Measurements from ENCODE around the gene HTATIP2. TPM values are rescaled to one million over a fixed set of nuclear protein-coding genes. Genes with fewer than 3 reads are reported as not detected.

HTATIP2 gene
- total RNA-seq, 1 experiment from 2014 or later: 43.4 TPM

- RAD21 ChIA-PET (ENCODE audit: low non-redundant PET in 1 of 2, low total read pairs in 2 of 2, uncharacterized antibody in 2 of 2, unreplicated experiment in 2 of 2): no interaction called here
- no peak overlapping the region for H3K4me3 ChIP-seq (replicated peaks in 1 of 2; ENCODE audit: low read depth in 1 of 2, low read length in 2 of 2)
- peaks cover 0 to 2% of the 10 kb centered on the region in 2 experiments; a peak in 1 of 4 replicates for H3K36me3 ChIP-seq (ENCODE audit: control insufficient read depth in 1 of 2, insufficient read depth in 2 of 2, low read length in 2 of 2)
- POLR2A ChIA-PET: interaction anchor here (1.3 kb wide), 1 partner anchor 9 kb away, joined by 3 read pairs; no protein-coding TSS in a partner anchor
- no peak overlapping the region for H3K27ac ChIP-seq (ENCODE audit: low read depth, low read length)
- H3K79me2 ChIP-seq (ENCODE audit: insufficient read depth, low read length): no peaks in the 10 kb centered on the region
- no peak for DNase-seq (ENCODE audit: low read depth, low spot score)
- H3K9me3 ChIP-seq (ENCODE audit: control insufficient read depth in 1 of 2, insufficient read depth in 1 of 2, low read depth in 1 of 2, low read length in 2 of 2): no peaks in the 10 kb centered on the region
- intact Hi-C loops (cut with micrococcal nuclease): no loop called here
- no peaks in the 10 kb centered on the region for H4K20me1 ChIP-seq (ENCODE audit: insufficient read depth)
- no peak overlapping the region for H2AFZ ChIP-seq (ENCODE audit: low read depth, low read length, poor library complexity, severe bottlenecking)
- no peak for ATAC-seq
- H3K4me1 ChIP-seq (ENCODE audit: control insufficient read depth in 1 of 2, insufficient read depth in 2 of 2, low read length in 2 of 2): peaks cover 8 to 19% of the 10 kb centered on the region in 2 experiments
- CTCF ChIA-PET: interaction anchor here (1.0 to 1.2 kb wide), 2 partner anchors 15 to 18 kb away, joined by 3 to 9 read pairs; no protein-coding TSS in a partner anchor
- no peak for TF ChIP-seq TCF7L2 (IDR thresholded peaks at IDR 0.05; ENCODE audit: borderline replicate concordance, extremely low read depth, insufficient read depth, insufficient read length)
- no peak for TF ChIP-seq SP1 (IDR thresholded peaks at IDR 0.05; ENCODE audit: low read depth)
- no peak for TF ChIP-seq ATF3 (IDR thresholded peaks at IDR 0.05)
- TF ChIP-seq POLR2AphosphoS5 (IDR thresholded peaks at IDR 0.05; ENCODE audit: low read depth, low read length): no peak
- no peak for TF ChIP-seq ZFX (IDR thresholded peaks at IDR 0.05)
- TF ChIP-seq MAX (IDR thresholded peaks at IDR 0.05): no peak
- TF ChIP-seq FOSL1 (IDR thresholded peaks at IDR 0.05; ENCODE audit: low read depth): no peak
- no peak for TF ChIP-seq EGR1 (IDR thresholded peaks at IDR 0.05; ENCODE audit: low read depth)
- TF ChIP-seq CBX3 (IDR thresholded peaks at IDR 0.05; ENCODE audit: low read depth): no peak
- H3K27me3 ChIP-seq (ENCODE audit: insufficient read depth, low read length): no peaks in the 10 kb centered on the region
- H3K9ac ChIP-seq (ENCODE audit: low read length): no peak overlapping the region
- H3K9me2 ChIP-seq (ENCODE audit: insufficient read depth): no peaks in the 10 kb centered on the region
- H3K4me2 ChIP-seq (ENCODE audit: low read length): no peak overlapping the region
- no TSS peak for BruUV-seq (replicated peaks)
These were observed 8.6 kb downstream of the HTATIP2 start for GRCh38 chr11:20372081-20372626.

- Histone ChIP-seq H3K9me3 (ENCODE audit: control insufficient read depth in 1 of 2, insufficient read depth in 1 of 2, low read depth in 1 of 2, low read length in 2 of 2) (no peaks in the 10 kb centered on the region), H3K9me2 (ENCODE audit: insufficient read depth) (no peaks in the 10 kb centered on the region), H3K79me2 (ENCODE audit: insufficient read depth, low read length) (no peaks in the 10 kb centered on the region), H3K36me3 (ENCODE audit: control insufficient read depth in 1 of 2, insufficient read depth in 2 of 2, low read length in 2 of 2) (peaks cover 0 to 2% of the 10 kb centered on the region in 2 experiments; a peak in 1 of 4 replicates), H3K9ac (ENCODE audit: low read length) (no peak overlapping the region), H3K4me2 (ENCODE audit: low read length) (no peak overlapping the region), H3K27ac (ENCODE audit: low read depth, low read length) (no peak overlapping the region), H4K20me1 (ENCODE audit: insufficient read depth) (no peaks in the 10 kb centered on the region), H2AFZ (ENCODE audit: low read depth, low read length, poor library complexity, severe bottlenecking) (no peak overlapping the region), H3K4me1 (ENCODE audit: control insufficient read depth in 1 of 2, insufficient read depth in 2 of 2, low read length in 2 of 2) (peaks cover 3 to 9% of the 10 kb centered on the region in 2 experiments; a peak in 3 of 4 replicates), H3K27me3 (ENCODE audit: insufficient read depth, low read length) (no peaks in the 10 kb centered on the region), H3K4me3 (replicated peaks in 1 of 2; ENCODE audit: low read depth in 1 of 2, low read length in 2 of 2) (no peak overlapping the region)
- BruUV-seq (replicated peaks): no TSS peak
- no peak for ATAC-seq
- DNase-seq (ENCODE audit: low read depth, low spot score): no peak
- CTCF ChIA-PET: interaction anchor here (1.2 kb wide), 1 partner anchor 19 kb away, joined by 9 read pairs; no protein-coding TSS in a partner anchor
- POLR2A ChIA-PET: interaction anchor here (1.3 kb wide), 1 partner anchor 8 kb away, joined by 3 read pairs; no protein-coding TSS in a partner anchor
- intact Hi-C loops (cut with micrococcal nuclease): no loop called here
- TF ChIP-seq FOSL1 (IDR thresholded peaks at IDR 0.05; ENCODE audit: low read depth) (no peak), JUND (IDR thresholded peaks at IDR 0.05) (no peak), SRF (IDR thresholded peaks at IDR 0.05; ENCODE audit: low read depth) (no peak), REST (IDR thresholded peaks at IDR 0.05; ENCODE audit: low read depth) (no peak), EGR1 (IDR thresholded peaks at IDR 0.05; ENCODE audit: low read depth) (no peak), SP1 (IDR thresholded peaks at IDR 0.05; ENCODE audit: low read depth) (no peak), EZH2phosphoT487 (IDR thresholded peaks at IDR 0.05; ENCODE audit: borderline replicate concordance) (no peak), EZH2 (IDR thresholded peaks at IDR 0.05) (no peak), RAD21 (IDR thresholded peaks at IDR 0.05; ENCODE audit: low read depth) (no peak)
- RAD21 ChIA-PET (ENCODE audit: low non-redundant PET in 1 of 2, low total read pairs in 2 of 2, uncharacterized antibody in 2 of 2, unreplicated experiment in 2 of 2): no interaction called here
These were observed 9.6 kb downstream of the HTATIP2 start for GRCh38 chr11:20373147-20373546.
